ENCODE measurements around the gene TCF20. TPM values are rescaled to one million over a fixed set of nuclear protein-coding genes. Genes with fewer than 3 reads are reported as not detected.

The TCF20 gene
- polyA plus RNA-seq (2013, experiment 1 of 2) = 27.1 TPM
- polyA plus RNA-seq (2013, experiment 2 of 2) = 27.9 TPM

- H3K36me3 ChIP-seq (ENCODE audit: insufficient read depth, low read length) = no peaks in the 10 kb centered on the region
- 18% methylated on average over 91 of the region's 91 CpGs for WGBS
- H3K4me1 ChIP-seq (ENCODE audit: insufficient read depth, low read length) = peaks cover 24% of the 10 kb centered on the region
- H3K4me3 ChIP-seq (ENCODE audit: low read length) = peak within 1 kb of the TSS; percentile 75
- peaks cover 6% of the 10 kb centered on the region for H3K27me3 ChIP-seq (ENCODE audit: insufficient read depth, low read length)
- peak within 1 kb of the TSS; percentile 89 for H3K9ac ChIP-seq (ENCODE audit: low read depth, low read length)
- peak within 1 kb of the TSS; percentile 88 for H3K27ac ChIP-seq (ENCODE audit: low read depth, low read length)
- H3K9me3 ChIP-seq (ENCODE audit: insufficient read depth, low read depth, low read length) = no peaks in the 10 kb centered on the region
Measured at GRCh38 chr22:42270510-42271190, at the start of gene TCF20. TCF20 (minus strand) TSS chr22:42270653; CDS start chr22:42215305, 55,348 bp downstream.

- H3K4me3 ChIP-seq (ENCODE audit: low read length) = no peak overlapping the region
- no peak overlapping the region for H3K9ac ChIP-seq (ENCODE audit: low read depth, low read length)
- WGBS = 90% methylated on average over 6 of the region's 6 CpGs
- H3K27ac ChIP-seq (ENCODE audit: low read depth, low read length) = no peak overlapping the region
- no peaks in the 10 kb centered on the region for H3K9me3 ChIP-seq (ENCODE audit: insufficient read depth, low read depth, low read length)
- H3K27me3 ChIP-seq (ENCODE audit: insufficient read depth, low read length) = no peaks in the 10 kb centered on the region
- H3K36me3 ChIP-seq (ENCODE audit: insufficient read depth, low read length) = no peaks in the 10 kb centered on the region
- peaks cover 13% of the 10 kb centered on the region; the same call in 1 of the 2 replicates for H3K4me1 ChIP-seq (ENCODE audit: insufficient read depth, low read length)
Measured at GRCh38 chr22:42319386-42319785, 48.9 kb upstream of the TCF20 start.

GRCh38 chr22:42318967-42319366 lies 48.5 kb upstream of the TCF20 start:
- peaks cover 17% of the 10 kb centered on the region; the same call in 1 of the 2 replicates for H3K4me1 ChIP-seq (ENCODE audit: insufficient read depth, low read length)
- 89% methylated on average over 3 of the region's 3 CpGs for WGBS

GRCh38 chr22:42317691-42318547 lies 47.5 kb upstream of the TCF20 start:
- H3K27me3 ChIP-seq (ENCODE audit: insufficient read depth, low read length) = 0 out of 2 replicates have a peak, but pooled peaks cover 2% of the 10 kb centered on the region
- H3K27ac ChIP-seq (ENCODE audit: low read depth, low read length) = no peak overlapping the region
- no peak overlapping the region for H3K9ac ChIP-seq (ENCODE audit: low read depth, low read length)
- H3K4me1 ChIP-seq (ENCODE audit: insufficient read depth, low read length) = peaks cover 25% of the 10 kb centered on the region
- no peaks in the 10 kb centered on the region for H3K36me3 ChIP-seq (ENCODE audit: insufficient read depth, low read length)
- no peak overlapping the region for H3K4me3 ChIP-seq (ENCODE audit: low read length)
- H3K9me3 ChIP-seq (ENCODE audit: insufficient read depth, low read depth, low read length) = no peaks in the 10 kb centered on the region
- WGBS = 87% methylated on average over 24 of the region's 25 CpGs

More at GRCh38 chr22:42318967-42319366, 48.5 kb upstream of the TCF20 start:
- Histone ChIP-seq H3K27me3 (ENCODE audit: insufficient read depth, low read length) (no peaks in the 10 kb centered on the region), H3K4me3 (ENCODE audit: low read length) (no peak overlapping the region), H3K27ac (ENCODE audit: low read depth, low read length) (no peak overlapping the region), H3K9ac (ENCODE audit: low read depth, low read length) (no peak overlapping the region), H3K9me3 (ENCODE audit: insufficient read depth, low read depth, low read length) (no peaks in the 10 kb centered on the region), H3K36me3 (ENCODE audit: insufficient read depth, low read length) (no peaks in the 10 kb centered on the region)

- Histone ChIP-seq H3K9me3 (ENCODE audit: insufficient read depth, low read depth, low read length) (no peaks in the 10 kb centered on the region), H3K27ac (ENCODE audit: low read depth, low read length) (no peak overlapping the region), H3K27me3 (ENCODE audit: insufficient read depth, low read length) (0 out of 2 replicates have a peak, but pooled peaks cover 3% of the 10 kb centered on the region), H3K9ac (ENCODE audit: low read depth, low read length) (no peak overlapping the region), H3K36me3 (ENCODE audit: insufficient read depth, low read length) (no peaks in the 10 kb centered on the region), H3K4me3 (ENCODE audit: low read length) (no peak overlapping the region), H3K4me1 (ENCODE audit: insufficient read depth, low read length) (peaks cover 24% of the 10 kb centered on the region)
- 83% methylated on average over 12 of the region's 13 CpGs for WGBS
Measured at GRCh38 chr22:42317008-42317407, 46.6 kb upstream of the TCF20 start.

- no peak overlapping the region for H3K27ac ChIP-seq (ENCODE audit: low read depth, low read length)
- H3K9me3 ChIP-seq (ENCODE audit: insufficient read depth, low read depth, low read length) = no peaks in the 10 kb centered on the region
- no peak overlapping the region for H3K9ac ChIP-seq (ENCODE audit: low read depth, low read length)
- H3K27me3 ChIP-seq (ENCODE audit: insufficient read depth, low read length) = 0 out of 2 replicates have a peak, but pooled peaks cover 3% of the 10 kb centered on the region
- H3K36me3 ChIP-seq (ENCODE audit: insufficient read depth, low read length) = no peaks in the 10 kb centered on the region
- no peak overlapping the region for H3K4me3 ChIP-seq (ENCODE audit: low read length)
- H3K4me1 ChIP-seq (ENCODE audit: insufficient read depth, low read length) = peaks cover 25% of the 10 kb centered on the region
Measured at GRCh38 chr22:42315392-42315756, 44.9 kb upstream of the TCF20 start.

- Histone ChIP-seq H3K9me3 (ENCODE audit: insufficient read depth, low read depth, low read length) (no peaks in the 10 kb centered on the region), H3K4me1 (ENCODE audit: insufficient read depth, low read length) (peaks cover 26% of the 10 kb centered on the region), H3K27me3 (ENCODE audit: insufficient read depth, low read length) (0 out of 2 replicates have a peak, but pooled peaks cover 3% of the 10 kb centered on the region), H3K4me3 (ENCODE audit: low read length) (no peak overlapping the region), H3K9ac (ENCODE audit: low read depth, low read length) (no peak overlapping the region), H3K27ac (ENCODE audit: low read depth, low read length) (no peak overlapping the region), H3K36me3 (ENCODE audit: insufficient read depth, low read length) (no peaks in the 10 kb centered on the region)
- WGBS = 42% methylated on average over 4 of the region's 5 CpGs
Measured at GRCh38 chr22:42314709-42315391, 44.4 kb upstream of the TCF20 start.

- Histone ChIP-seq H3K36me3 (ENCODE audit: insufficient read depth, low read length) (no peaks in the 10 kb centered on the region), H3K27me3 (ENCODE audit: insufficient read depth, low read length) (0 out of 2 replicates have a peak, but pooled peaks cover 3% of the 10 kb centered on the region), H3K4me3 (ENCODE audit: low read length) (no peak overlapping the region), H3K27ac (ENCODE audit: low read depth, low read length) (0 out of 2 replicates have a peak overlapping the region, but pooled peaks have one; percentile 20), H3K9ac (ENCODE audit: low read depth, low read length) (no peak overlapping the region), H3K9me3 (ENCODE audit: insufficient read depth, low read depth, low read length) (no peaks in the 10 kb centered on the region), H3K4me1 (ENCODE audit: insufficient read depth, low read length) (peaks cover 26% of the 10 kb centered on the region)
- 33% methylated on average over 33 of the region's 33 CpGs for WGBS
Measured at GRCh38 chr22:42313804-42314581, 43.5 kb upstream of the TCF20 start.

- 0 out of 2 replicates have a peak, but pooled peaks cover 3% of the 10 kb centered on the region for H3K27me3 ChIP-seq (ENCODE audit: insufficient read depth, low read length)
- no peak overlapping the region for H3K4me3 ChIP-seq (ENCODE audit: low read length)
- no peak overlapping the region for H3K9ac ChIP-seq (ENCODE audit: low read depth, low read length)
- H3K9me3 ChIP-seq (ENCODE audit: insufficient read depth, low read depth, low read length) = no peaks in the 10 kb centered on the region
- H3K4me1 ChIP-seq (ENCODE audit: insufficient read depth, low read length) = peaks cover 26% of the 10 kb centered on the region
- no peaks in the 10 kb centered on the region for H3K36me3 ChIP-seq (ENCODE audit: insufficient read depth, low read length)
- H3K27ac ChIP-seq (ENCODE audit: low read depth, low read length) = no peak overlapping the region
- WGBS = 77% methylated on average over 7 of the region's 7 CpGs
Measured at GRCh38 chr22:42313204-42313603, 42.8 kb upstream of the TCF20 start.

- Histone ChIP-seq H3K27me3 (ENCODE audit: insufficient read depth, low read length) (0 out of 2 replicates have a peak, but pooled peaks cover 3% of the 10 kb centered on the region), H3K9ac (ENCODE audit: low read depth, low read length) (no peak overlapping the region; the same call in 1 of the 2 replicates), H3K4me1 (ENCODE audit: insufficient read depth, low read length) (peaks cover 26% of the 10 kb centered on the region), H3K9me3 (ENCODE audit: insufficient read depth, low read depth, low read length) (no peaks in the 10 kb centered on the region), H3K27ac (ENCODE audit: low read depth, low read length) (no peak overlapping the region), H3K36me3 (ENCODE audit: insufficient read depth, low read length) (no peaks in the 10 kb centered on the region), H3K4me3 (ENCODE audit: low read length) (no peak overlapping the region)
- WGBS = 64% methylated on average over 16 of the region's 16 CpGs
Measured at GRCh38 chr22:42310291-42311015, 40.0 kb upstream of the TCF20 start.

Data from HUES64 (cell line).